ENCODE measurements around the gene TEAD2.

TEAD2 gene

GRCh38 chr19:49407079-49407478, 44.9 kb upstream of the TEAD2 start:
- Histone ChIP-seq H3K4me3 (replicated peaks; ENCODE audit: low read depth, low read length) (no peak overlapping the region), H3K27me3 (replicated peaks; ENCODE audit: control insufficient read depth, insufficient read depth, low read length) (no peaks in the 10 kb centered on the region), H3K36me3 (ENCODE audit: control insufficient read depth, insufficient read depth, low read length) (no peaks in the 10 kb centered on the region)
- DNase-seq (ENCODE audit: extremely low read depth, insufficient read length): no peak
- TF ChIP-seq CTCF (IDR thresholded peaks at IDR 0.05; ENCODE audit: insufficient read depth, low read length, poor library complexity, severe bottlenecking): no peak

- DNase-seq (ENCODE audit: extremely low read depth, insufficient read length): peak; percentile 64
- Histone ChIP-seq H3K27me3 (replicated peaks; ENCODE audit: control insufficient read depth, insufficient read depth, low read length) (no peaks in the 10 kb centered on the region), H3K36me3 (ENCODE audit: control insufficient read depth, insufficient read depth, low read length) (no peaks in the 10 kb centered on the region), H3K4me3 (replicated peaks; ENCODE audit: low read depth, low read length) (no peak overlapping the region)
- no peak for TF ChIP-seq CTCF (IDR thresholded peaks at IDR 0.05; ENCODE audit: insufficient read depth, low read length, poor library complexity, severe bottlenecking)
These were observed 41.4 kb upstream of the TEAD2 start for GRCh38 chr19:49403404-49404187.

- Histone ChIP-seq H3K36me3 (ENCODE audit: control insufficient read depth, insufficient read depth, low read length) (no peaks in the 10 kb centered on the region), H3K4me3 (replicated peaks; ENCODE audit: low read depth, low read length) (no peak overlapping the region), H3K27me3 (replicated peaks; ENCODE audit: control insufficient read depth, insufficient read depth, low read length) (no peaks in the 10 kb centered on the region)
- DNase-seq (ENCODE audit: extremely low read depth, insufficient read length): no peak
- TF ChIP-seq CTCF (IDR thresholded peaks at IDR 0.05; ENCODE audit: insufficient read depth, low read length, poor library complexity, severe bottlenecking): no peak
These were observed 37.8 kb upstream of the TEAD2 start for GRCh38 chr19:49400029-49400428.

- no peak for TF ChIP-seq CTCF (IDR thresholded peaks at IDR 0.05; ENCODE audit: insufficient read depth, low read length, poor library complexity, severe bottlenecking)
- H3K4me3 ChIP-seq (replicated peaks; ENCODE audit: low read depth, low read length): no peak overlapping the region
- DNase-seq (ENCODE audit: extremely low read depth, insufficient read length): no peak
- no peaks in the 10 kb centered on the region for H3K36me3 ChIP-seq (ENCODE audit: control insufficient read depth, insufficient read depth, low read length)
- no peaks in the 10 kb centered on the region for H3K27me3 ChIP-seq (replicated peaks; ENCODE audit: control insufficient read depth, insufficient read depth, low read length)
These were observed 36.7 kb upstream of the TEAD2 start for GRCh38 chr19:49398931-49399330.

GRCh38 chr19:49398001-49398615, 35.9 kb upstream of the TEAD2 start:
- TF ChIP-seq CTCF (IDR thresholded peaks at IDR 0.05; ENCODE audit: insufficient read depth, low read length, poor library complexity, severe bottlenecking): no peak

More at GRCh38 chr19:49398001-49398615, 35.9 kb upstream of the TEAD2 start:
- H3K4me3 ChIP-seq (replicated peaks; ENCODE audit: low read depth, low read length): no peak overlapping the region
- DNase-seq (ENCODE audit: extremely low read depth, insufficient read length): no peak
- H3K36me3 ChIP-seq (ENCODE audit: control insufficient read depth, insufficient read depth, low read length): no peaks in the 10 kb centered on the region
- no peaks in the 10 kb centered on the region for H3K27me3 ChIP-seq (replicated peaks; ENCODE audit: control insufficient read depth, insufficient read depth, low read length)
